Measurements from ENCODE around the gene VIPR1.

DNA sequence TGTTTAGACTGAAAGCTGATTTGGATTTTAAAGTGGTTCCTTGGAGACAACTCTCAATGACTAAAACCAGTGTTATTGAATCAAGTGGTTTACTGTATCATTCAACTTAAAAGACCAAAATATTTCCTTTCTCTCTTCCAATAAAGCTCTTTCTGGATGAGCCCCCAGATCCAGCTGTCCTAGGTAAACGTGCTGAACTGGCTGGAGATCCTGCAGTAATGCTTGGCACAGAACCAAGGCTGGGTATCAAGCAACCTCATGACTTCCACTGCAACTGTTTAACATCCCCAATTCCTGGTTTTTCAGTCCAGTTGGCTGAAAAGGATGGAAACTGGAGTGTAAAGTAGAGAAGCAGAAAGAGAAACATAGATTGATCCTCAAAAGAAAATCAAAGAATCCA lies 50.4 kb downstream of the VIPR1 start:
- TF ChIP-seq POLR2A (IDR thresholded peaks at IDR 0.05) (no peak), EP300 (IDR thresholded peaks at IDR 0.05; ENCODE audit: low read depth) (no peak)
- TF ChIP-seq, protein P1, sequence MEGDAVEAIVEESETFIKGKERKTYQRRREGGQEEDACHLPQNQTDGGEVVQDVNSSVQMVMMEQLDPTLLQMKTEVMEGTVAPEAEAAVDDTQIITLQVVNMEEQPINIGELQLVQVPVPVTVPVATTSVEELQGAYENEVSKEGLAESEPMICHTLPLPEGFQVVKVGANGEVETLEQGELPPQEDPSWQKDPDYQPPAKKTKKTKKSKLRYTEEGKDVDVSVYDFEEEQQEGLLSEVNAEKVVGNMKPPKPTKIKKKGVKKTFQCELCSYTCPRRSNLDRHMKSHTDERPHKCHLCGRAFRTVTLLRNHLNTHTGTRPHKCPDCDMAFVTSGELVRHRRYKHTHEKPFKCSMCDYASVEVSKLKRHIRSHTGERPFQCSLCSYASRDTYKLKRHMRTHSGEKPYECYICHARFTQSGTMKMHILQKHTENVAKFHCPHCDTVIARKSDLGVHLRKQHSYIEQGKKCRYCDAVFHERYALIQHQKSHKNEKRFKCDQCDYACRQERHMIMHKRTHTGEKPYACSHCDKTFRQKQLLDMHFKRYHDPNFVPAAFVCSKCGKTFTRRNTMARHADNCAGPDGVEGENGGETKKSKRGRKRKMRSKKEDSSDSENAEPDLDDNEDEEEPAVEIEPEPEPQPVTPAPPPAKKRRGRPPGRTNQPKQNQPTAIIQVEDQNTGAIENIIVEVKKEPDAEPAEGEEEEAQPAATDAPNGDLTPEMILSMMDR (IDR thresholded peaks at IDR 0.05): no peak
